PC-3 (cell line): Measurements from ENCODE around the gene SLIT1. TPM values are rescaled to one million over a fixed set of nuclear protein-coding genes. Genes with fewer than 3 reads are reported as not detected.

Experiments
- ATAC-seq: fragments of 200-7000 bp; cut with Tn5 transposase; 2 replicates; pipeline ENCODE4 v1.9.1; 2020; ENCODE audit warnings: mild to moderate bottlenecking, moderate library complexity
- BruUV-seq: library from RNA; stranded (reverse); fragments of 400-500 nt; replicated peaks from 2 replicates; lab custom pipeline; 2021; lab: Mats Ljungman, UMichigan
- CTCF ChIA-PET: fragments of 300-600 bp; sonication (Branson Sonifier 250); formaldehyde crosslinking; loops from one replicate; lab custom pipeline; 2022; ENCODE audit warnings: antibody characterized with exemption; lab: Charles Lee
- POLR2A ChIA-PET: fragments of 300-600 bp; sonication (Branson Sonifier 250); formaldehyde crosslinking; loops from one replicate; lab custom pipeline; 2022; ENCODE audit warnings: antibody characterized with exemption; ENCODE audit not compliant: unreplicated experiment; lab: Charles Lee
- DNase-seq: peaks from one replicate; pipeline ENCODE4 v3.0.0-alpha.2; 2015
- H2AFZ ChIP-seq: fragments of 300-600 bp; sonication (generic); 2 replicates; pipeline ENCODE4 v1.6.0; 2016; ENCODE audit warnings: antibody characterized with exemption, low read length
- H3F3A ChIP-seq: fragments of 300-600 bp; sonication (generic); one replicate; pipeline ENCODE4 v1.6.0; 2017; ENCODE audit warnings: antibody characterized with exemption, low read length, control low read depth, mild to moderate bottlenecking; ENCODE audit not compliant: unreplicated experiment
- H3K27ac ChIP-seq: fragments of 300-600 bp; sonication (generic); 2 replicates; pipeline ENCODE4 v1.5.1; 2016; ENCODE audit warnings: mild to moderate bottlenecking, low read length
- H3K27me3 ChIP-seq: fragments of 300-600 bp; sonication (generic); 2 replicates; pipeline ENCODE4 v1.6.1; 2016; ENCODE audit warnings: low read length, mixed read lengths
- H3K36me3 ChIP-seq: fragments of 300-600 bp; sonication (generic); 2 replicates; pipeline ENCODE4 v1.6.1; 2016; ENCODE audit warnings: low read depth, mixed run types, low read length, mixed read lengths
- H3K4me1 ChIP-seq: fragments of 300-600 bp; sonication (generic); 2 replicates; pipeline ENCODE4 v1.5.1; 2016; ENCODE audit warnings: low read length; ENCODE audit not compliant: insufficient read depth
- H3K4me2 ChIP-seq: fragments of 300-600 bp; sonication (generic); 2 replicates; pipeline ENCODE4 v1.6.0; 2016; ENCODE audit warnings: low read length
- H3K4me3 ChIP-seq: fragments of 300-600 bp; sonication (generic); 2 replicates; pipeline ENCODE4 v1.5.1; 2016; ENCODE audit warnings: mild to moderate bottlenecking, low read length, mixed read lengths
- H3K79me2 ChIP-seq: fragments of 300-600 bp; sonication (generic); 2 replicates; pipeline ENCODE4 v1.6.1; 2017; ENCODE audit warnings: low read length, mixed read lengths
- H3K9ac ChIP-seq: fragments of 300-600 bp; sonication (generic); 2 replicates; pipeline ENCODE4 v1.6.0; 2016; ENCODE audit warnings: mild to moderate bottlenecking, low read length
- H3K9me2 ChIP-seq: fragments of 300-600 bp; sonication (generic); replicated peaks from 2 replicates; pipeline ENCODE4 v1.6.1; 2016; ENCODE audit warnings: mixed run types, low read length, mixed read lengths
- H3K9me3 ChIP-seq: fragments of 300-600 bp; sonication (generic); 2 replicates; pipeline ENCODE4 v1.6.1; 2016; ENCODE audit warnings: low read length, mixed read lengths
- H4K20me1 ChIP-seq: fragments of 300-600 bp; sonication (generic); 2 replicates; pipeline ENCODE4 v1.6.1; 2016; ENCODE audit warnings: low read length, mixed read lengths
- EZH2 ChIP-seq: fragments of 300-600 bp; sonication (generic); IDR thresholded peaks from one replicate; pipeline ENCODE4 v1.6.1; 2017; ENCODE audit warnings: antibody characterized with exemption, mild to moderate bottlenecking, low read length; ENCODE audit not compliant: unreplicated experiment
- EZH2phosphoT487 ChIP-seq: fragments of 300-600 bp; sonication (generic); IDR thresholded peaks from 2 replicates; pipeline ENCODE4 v1.6.1; 2018; ENCODE audit warnings: mild to moderate bottlenecking, antibody characterized with exemption, low read length, borderline replicate concordance
- intact Hi-C: fragments of 100-400 bp; cut with micrococcal nuclease; formaldehyde crosslinking; loops from 2 replicates; pipeline ENCODE4 v1.9.0; 2023
- total RNA-seq: library from RNA; depleted of rRNA; stranded (reverse); fragments of >200 nt; gene quantifications from 2 replicates; pipeline ENCODE4 v1.2.3, GENCODE V29; 2014
- TF ChIP-seq, protein P1 (sequence below): fragments of 300-600 bp; sonication (generic); conservative IDR thresholded peaks from 2 replicates; pipeline ENCODE4 v1.5.1; 2017; ENCODE audit warnings: antibody characterized with exemption, low read depth, mild to moderate bottlenecking, low read length

Gene SLIT1
- total RNA-seq, 1 experiment from 2014 or later = not detected

GRCh38 chr10:97116462-97117162 is 69.1 kb downstream of the SLIT1 start:
- Histone ChIP-seq H3K4me1 (no peaks in the 10 kb centered on the region), H3K36me3 (no peaks in the 10 kb centered on the region), H3K4me2 (no peak overlapping the region), H2AFZ (no peak overlapping the region), H3K9me3 (no peaks in the 10 kb centered on the region), H3K27me3 (peaks cover 23% of the 10 kb centered on the region), H3K79me2 (no peaks in the 10 kb centered on the region), H3K9me2 (no peaks in the 10 kb centered on the region), H4K20me1 (no peaks in the 10 kb centered on the region), H3K9ac (no peak overlapping the region), H3K27ac (no peak overlapping the region), H3F3A (no peaks in the 10 kb centered on the region), H3K4me3 (no peak overlapping the region)
- intact Hi-C loops = loop anchor here (2.0 kb wide), 1 partner anchor 44 kb away; no protein-coding TSS in a partner anchor
- ChIA-PET CTCF (interaction anchor here (1.1 kb wide), 2 partner anchors 44 to 79 kb away, joined by 4 to 5 read pairs; no protein-coding TSS in a partner anchor), POLR2A (no interaction called here)
- TF ChIP-seq, protein P1, sequence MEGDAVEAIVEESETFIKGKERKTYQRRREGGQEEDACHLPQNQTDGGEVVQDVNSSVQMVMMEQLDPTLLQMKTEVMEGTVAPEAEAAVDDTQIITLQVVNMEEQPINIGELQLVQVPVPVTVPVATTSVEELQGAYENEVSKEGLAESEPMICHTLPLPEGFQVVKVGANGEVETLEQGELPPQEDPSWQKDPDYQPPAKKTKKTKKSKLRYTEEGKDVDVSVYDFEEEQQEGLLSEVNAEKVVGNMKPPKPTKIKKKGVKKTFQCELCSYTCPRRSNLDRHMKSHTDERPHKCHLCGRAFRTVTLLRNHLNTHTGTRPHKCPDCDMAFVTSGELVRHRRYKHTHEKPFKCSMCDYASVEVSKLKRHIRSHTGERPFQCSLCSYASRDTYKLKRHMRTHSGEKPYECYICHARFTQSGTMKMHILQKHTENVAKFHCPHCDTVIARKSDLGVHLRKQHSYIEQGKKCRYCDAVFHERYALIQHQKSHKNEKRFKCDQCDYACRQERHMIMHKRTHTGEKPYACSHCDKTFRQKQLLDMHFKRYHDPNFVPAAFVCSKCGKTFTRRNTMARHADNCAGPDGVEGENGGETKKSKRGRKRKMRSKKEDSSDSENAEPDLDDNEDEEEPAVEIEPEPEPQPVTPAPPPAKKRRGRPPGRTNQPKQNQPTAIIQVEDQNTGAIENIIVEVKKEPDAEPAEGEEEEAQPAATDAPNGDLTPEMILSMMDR = no peak
- TF ChIP-seq EZH2phosphoT487 (no peak), EZH2 (no peak)
- no peak for ATAC-seq
- DNase-seq = no peak
- BruUV-seq = no TSS peak

GRCh38 chr10:97115846-97116245 is 69.9 kb downstream of the SLIT1 start:
- ChIA-PET POLR2A (no interaction called here), CTCF (interaction anchor here (1.1 kb wide), 1 partner anchor 43 kb away, joined by 5 read pairs; no protein-coding TSS in a partner anchor)
- ATAC-seq = no peak
- Histone ChIP-seq H3K4me1 (no peaks in the 10 kb centered on the region), H3K4me3 (no peak overlapping the region), H3K9ac (no peak overlapping the region), H3K4me2 (no peak overlapping the region), H3F3A (no peaks in the 10 kb centered on the region), H2AFZ (no peak overlapping the region), H3K9me3 (no peaks in the 10 kb centered on the region), H3K36me3 (no peaks in the 10 kb centered on the region), H3K27ac (no peak overlapping the region), H3K9me2 (no peaks in the 10 kb centered on the region), H3K27me3 (peaks cover 16% of the 10 kb centered on the region; the same call in 1 of the 2 replicates), H4K20me1 (no peaks in the 10 kb centered on the region), H3K79me2 (no peaks in the 10 kb centered on the region)
- BruUV-seq = no TSS peak
- TF ChIP-seq, protein P1 = no peak
- TF ChIP-seq EZH2 = no peak
- no peak for TF ChIP-seq EZH2phosphoT487
- no peak for DNase-seq
- intact Hi-C loops = loop anchor here (2.0 kb wide), 1 partner anchor 43 kb away; no protein-coding TSS in a partner anchor

DNA sequence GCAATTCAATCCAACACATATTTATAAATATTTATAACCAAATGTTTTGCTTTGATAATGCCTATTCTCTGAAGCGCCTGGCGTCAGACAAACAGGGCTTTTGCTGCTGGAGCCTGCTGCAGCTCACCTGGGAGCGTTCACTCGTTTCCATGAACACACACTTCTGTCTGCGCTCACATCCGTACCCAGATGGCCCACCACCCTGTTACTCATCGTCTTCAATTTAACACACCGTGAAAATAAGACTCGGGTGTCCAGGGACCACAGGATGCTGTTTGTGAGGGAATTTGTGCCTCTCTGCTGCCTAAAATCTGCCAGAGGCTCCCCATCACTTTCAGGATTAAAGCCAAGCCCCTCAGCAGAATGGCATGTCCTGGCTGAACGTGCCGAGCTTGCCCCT is 74.1 kb downstream of the SLIT1 start:
- no peak overlapping the region for H3K4me3 ChIP-seq
- H3K4me1 ChIP-seq = no peaks in the 10 kb centered on the region
- no peaks in the 10 kb centered on the region for H3K9me3 ChIP-seq
- intact Hi-C loops = no loop called here
- ATAC-seq (no peak), DNase-seq (no peak)
- H4K20me1 ChIP-seq = no peaks in the 10 kb centered on the region
- peaks cover 29% of the 10 kb centered on the region for H3K27me3 ChIP-seq
- H3F3A ChIP-seq = no peaks in the 10 kb centered on the region
- no peak overlapping the region for H3K27ac ChIP-seq
- H2AFZ ChIP-seq = no peak overlapping the region
- no peaks in the 10 kb centered on the region for H3K9me2 ChIP-seq
- CTCF ChIA-PET = no interaction called here
- no peak overlapping the region for H3K4me2 ChIP-seq
- no TSS peak for BruUV-seq
- no peak for TF ChIP-seq EZH2
- TF ChIP-seq, protein P1 = no peak
- TF ChIP-seq EZH2phosphoT487 = no peak
- POLR2A ChIA-PET = no interaction called here
- no peaks in the 10 kb centered on the region for H3K36me3 ChIP-seq
- H3K79me2 ChIP-seq = no peaks in the 10 kb centered on the region
- H3K9ac ChIP-seq = no peak overlapping the region
